T-helper 1 cell treated with Interleukin-12 subunit alpha and Interleukin-12 subunit beta and Interleukin-4 antibody, amounts not matched to agents 30 μg/mL and 1 μg/mL, for 36 hours (primary cell): ENCODE measurements around the gene PLCH2.

ENCODE experiments used
- H3K27ac Mint-ChIP-seq: one replicate; pipeline ENCODE4 v1.8.0; 2021; ENCODE audit warnings: mild to moderate bottlenecking, mixed read lengths
- H3K27me3 Mint-ChIP-seq: one replicate; pipeline ENCODE4 v1.8.0; 2021; ENCODE audit warnings: low read depth, mixed read lengths
- H3K36me3 Mint-ChIP-seq: one replicate; pipeline ENCODE4 v1.8.0; 2021; ENCODE audit warnings: low read depth, mixed read lengths
- H3K4me1 Mint-ChIP-seq: one replicate; pipeline ENCODE4 v1.8.0; 2021; ENCODE audit warnings: low read depth, mixed read lengths
- H3K4me3 Mint-ChIP-seq: one replicate; pipeline ENCODE4 v1.8.0; 2021; ENCODE audit warnings: mild to moderate bottlenecking, moderate library complexity, mixed read lengths
- H3K9me3 Mint-ChIP-seq: one replicate; pipeline ENCODE4 v1.8.0; 2021; ENCODE audit warnings: mixed read lengths

The PLCH2 gene

DNA sequence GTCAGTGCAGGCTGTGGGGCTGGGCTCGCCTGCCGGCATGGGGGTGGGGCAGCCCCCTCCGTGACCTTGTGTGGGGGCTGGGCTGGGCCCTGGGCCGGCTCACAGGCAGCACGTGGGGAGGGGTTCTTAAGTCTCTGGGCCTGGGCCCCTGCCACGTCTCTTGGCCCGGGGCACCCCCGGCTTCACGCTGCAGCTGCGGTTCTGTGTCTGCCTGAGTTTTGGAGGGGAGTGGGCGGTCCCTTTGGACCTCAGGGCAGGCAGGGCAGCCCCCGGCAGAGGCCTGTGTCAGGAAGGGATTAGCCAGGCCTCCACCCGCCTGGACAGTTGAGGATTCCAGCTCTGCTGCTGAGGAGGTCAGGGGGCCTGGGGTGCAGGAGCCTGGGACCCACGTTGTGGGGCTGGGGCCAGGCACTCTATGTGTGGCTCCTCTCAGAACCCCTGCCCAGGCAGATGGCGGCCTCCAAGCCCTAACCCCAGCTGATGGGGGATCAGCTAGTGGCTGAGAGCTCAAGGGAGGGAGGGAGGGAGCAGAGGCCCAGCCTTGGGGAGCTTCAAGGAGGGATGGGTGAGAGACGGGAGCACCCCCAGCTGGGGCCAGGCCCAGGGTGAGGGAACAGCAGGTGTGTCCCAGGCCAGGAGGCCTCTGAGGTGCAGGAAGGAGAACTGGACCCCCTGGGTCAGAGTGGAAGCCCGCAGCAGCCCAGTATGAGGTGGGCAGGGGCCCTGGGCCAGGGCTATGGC is 1.8 kb upstream of the PLCH2 start:
- Mint-ChIP-seq H3K4me3 (no peak overlapping the region), H3K4me1 (no peaks in the 10 kb centered on the region), H3K9me3 (no peaks in the 10 kb centered on the region), H3K27ac (no peak overlapping the region), H3K27me3 (no peaks in the 10 kb centered on the region), H3K36me3 (no peaks in the 10 kb centered on the region)

DNA sequence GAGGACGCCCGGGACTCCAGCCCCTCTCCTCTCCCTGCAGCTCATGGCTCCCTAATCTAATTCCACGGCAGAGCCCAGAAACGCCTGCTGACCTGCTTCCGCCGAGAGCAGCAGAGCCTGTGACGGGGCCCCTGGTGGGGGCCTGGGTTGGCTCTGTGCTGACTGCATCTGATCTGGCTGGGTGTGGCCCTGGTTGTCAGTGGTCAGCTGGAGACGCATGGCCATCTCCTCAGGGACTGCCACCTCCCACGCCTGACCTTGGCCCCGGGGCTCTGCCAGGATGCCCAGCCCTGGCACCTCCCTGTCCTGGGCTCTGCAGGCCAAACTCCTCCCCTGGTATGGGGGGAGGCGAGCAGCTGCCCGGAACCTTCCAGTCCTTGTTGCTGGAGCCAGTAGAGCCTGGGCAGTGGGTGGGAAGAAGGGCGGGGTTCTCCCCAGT is 1.1 kb upstream of the PLCH2 start:
- no peaks in the 10 kb centered on the region for H3K27me3 Mint-ChIP-seq
- no peaks in the 10 kb centered on the region for H3K9me3 Mint-ChIP-seq
- H3K4me1 Mint-ChIP-seq, result no peaks in the 10 kb centered on the region
- no peak overlapping the region for H3K27ac Mint-ChIP-seq
- no peak overlapping the region for H3K4me3 Mint-ChIP-seq
- H3K36me3 Mint-ChIP-seq, result no peaks in the 10 kb centered on the region

DNA sequence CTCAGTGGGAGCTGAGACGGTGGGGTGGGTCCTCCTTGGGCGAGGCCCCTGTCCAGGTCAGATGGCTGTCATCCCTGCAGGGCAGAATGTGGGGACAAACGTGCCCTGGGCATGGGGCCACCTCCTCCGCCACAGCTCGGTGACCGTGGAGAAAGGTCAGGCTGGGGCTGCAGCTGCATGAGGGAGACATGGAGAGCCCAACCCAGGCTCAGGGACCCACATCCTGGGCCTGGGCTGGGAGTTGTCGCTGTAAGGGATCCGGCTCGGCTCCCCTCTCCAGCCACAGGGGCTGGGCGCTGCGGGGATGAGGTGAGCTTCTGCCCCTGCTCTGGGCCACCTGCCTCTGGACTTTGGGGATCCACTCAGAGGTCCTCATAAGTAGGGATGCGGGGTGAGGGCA is 518 bp upstream of the PLCH2 start:
- no peaks in the 10 kb centered on the region for H3K9me3 Mint-ChIP-seq
- H3K4me3 Mint-ChIP-seq, result no peak overlapping the region
- no peak overlapping the region for H3K27ac Mint-ChIP-seq
- H3K36me3 Mint-ChIP-seq, result no peaks in the 10 kb centered on the region
- H3K27me3 Mint-ChIP-seq, result no peaks in the 10 kb centered on the region
- H3K4me1 Mint-ChIP-seq, result no peaks in the 10 kb centered on the region

DNA sequence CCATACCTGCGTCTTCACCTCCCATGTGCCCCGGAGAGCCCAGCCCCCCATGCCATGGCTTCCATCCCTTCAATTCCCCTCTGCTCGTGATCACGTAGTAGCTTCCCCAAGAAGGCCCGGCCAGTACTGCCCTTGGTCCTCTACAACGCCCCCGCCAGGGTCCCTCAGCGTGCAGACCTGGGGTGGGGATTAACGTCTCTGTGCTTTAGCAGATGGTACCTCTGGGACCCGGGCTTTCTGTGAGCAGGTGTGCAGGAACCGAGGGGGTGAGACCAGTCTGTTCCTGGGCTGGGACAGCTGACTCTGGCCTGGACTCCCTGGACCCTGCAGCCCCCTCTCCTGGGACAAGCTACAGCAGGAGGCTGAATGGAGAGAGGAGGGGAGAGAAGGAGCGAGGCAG is 1.2 kb downstream of the PLCH2 start:
- Mint-ChIP-seq H3K27me3 (no peaks in the 10 kb centered on the region), H3K9me3 (no peaks in the 10 kb centered on the region), H3K4me3 (no peak overlapping the region), H3K27ac (no peak overlapping the region), H3K36me3 (no peaks in the 10 kb centered on the region), H3K4me1 (no peaks in the 10 kb centered on the region)

DNA sequence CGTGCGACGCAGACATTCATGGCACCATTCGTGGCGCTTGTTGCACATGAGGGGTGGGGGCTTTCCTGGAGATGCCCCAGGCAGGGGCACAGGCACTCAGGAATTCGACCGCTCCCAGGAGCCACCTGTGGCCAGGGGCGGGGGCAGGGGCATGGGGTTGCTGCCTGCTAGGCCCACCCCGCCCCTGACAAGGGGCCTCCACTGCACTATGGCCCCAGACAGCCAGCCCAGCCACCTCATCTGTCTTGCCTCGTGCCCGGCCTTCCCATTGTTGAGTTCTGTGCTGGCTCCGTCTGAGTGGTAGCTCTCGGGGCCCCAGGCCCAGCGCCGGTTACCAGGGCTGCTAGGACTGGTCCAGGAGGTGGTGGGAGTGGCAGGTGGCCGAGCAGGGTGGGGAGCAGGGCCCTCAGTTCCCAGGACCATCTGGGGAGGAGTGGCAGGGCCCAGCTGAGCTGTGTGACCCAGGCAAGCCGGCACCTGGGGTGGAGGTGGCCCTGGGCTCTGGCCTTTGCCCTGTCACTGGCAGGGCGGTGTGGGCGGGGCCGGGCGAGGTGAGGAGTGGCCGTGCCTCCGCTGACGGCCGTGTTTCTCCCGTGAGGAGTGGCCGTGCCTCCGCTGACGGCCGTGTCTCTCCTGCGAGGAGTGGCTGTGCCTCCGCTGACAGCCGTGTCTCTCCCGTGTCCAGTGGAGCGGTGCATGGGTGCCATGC is 1.9 kb downstream of the PLCH2 start:
- Mint-ChIP-seq H3K4me1 (no peaks in the 10 kb centered on the region), H3K9me3 (no peaks in the 10 kb centered on the region), H3K4me3 (no peak overlapping the region), H3K27ac (no peak overlapping the region), H3K36me3 (no peaks in the 10 kb centered on the region), H3K27me3 (no peaks in the 10 kb centered on the region)

DNA sequence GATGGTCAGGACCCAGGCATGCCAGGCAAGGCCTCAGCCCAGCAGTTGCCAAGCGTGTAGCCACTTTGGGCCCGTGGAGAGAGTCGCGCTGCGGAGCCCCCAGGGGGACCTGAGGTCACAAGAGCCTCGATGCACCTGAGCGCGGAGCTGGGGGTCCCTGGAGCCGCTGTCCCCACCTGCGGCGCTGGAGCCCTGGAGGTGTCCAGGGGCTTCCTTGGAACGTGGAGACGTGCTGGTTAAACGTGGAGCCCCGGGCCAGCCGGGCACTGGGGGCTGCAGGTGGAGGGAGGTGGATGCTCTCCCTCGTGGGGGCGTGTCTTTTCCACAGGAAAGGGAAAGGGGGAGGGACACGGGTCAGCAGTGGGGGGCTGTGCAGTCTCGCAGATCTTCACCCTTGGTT is 3.1 kb downstream of the PLCH2 start:
- Mint-ChIP-seq H3K36me3 (no peaks in the 10 kb centered on the region), H3K27ac (no peak overlapping the region), H3K4me1 (no peaks in the 10 kb centered on the region), H3K9me3 (no peaks in the 10 kb centered on the region), H3K4me3 (no peak overlapping the region), H3K27me3 (no peaks in the 10 kb centered on the region)

DNA sequence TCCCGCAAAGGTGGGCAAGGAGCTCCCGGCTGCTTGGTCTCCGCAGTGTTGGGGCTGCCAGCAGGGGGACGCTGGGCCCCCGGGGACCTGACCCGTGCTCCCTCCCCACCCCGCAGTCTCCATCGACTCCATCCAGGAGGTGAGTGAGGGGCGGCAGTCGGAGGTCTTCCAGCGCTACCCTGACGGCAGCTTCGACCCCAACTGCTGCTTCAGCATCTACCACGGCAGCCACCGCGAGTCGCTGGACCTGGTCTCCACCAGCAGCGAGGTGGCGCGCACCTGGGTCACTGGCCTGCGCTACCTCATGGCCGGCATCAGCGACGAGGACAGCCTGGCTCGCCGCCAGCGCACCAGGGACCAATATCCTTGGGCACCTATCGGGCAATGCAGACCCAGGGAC is 3.5 kb downstream of the PLCH2 start:
- Mint-ChIP-seq H3K27me3 (no peaks in the 10 kb centered on the region), H3K9me3 (no peaks in the 10 kb centered on the region), H3K4me1 (no peaks in the 10 kb centered on the region), H3K4me3 (no peak overlapping the region), H3K36me3 (no peaks in the 10 kb centered on the region), H3K27ac (no peak overlapping the region)

DNA sequence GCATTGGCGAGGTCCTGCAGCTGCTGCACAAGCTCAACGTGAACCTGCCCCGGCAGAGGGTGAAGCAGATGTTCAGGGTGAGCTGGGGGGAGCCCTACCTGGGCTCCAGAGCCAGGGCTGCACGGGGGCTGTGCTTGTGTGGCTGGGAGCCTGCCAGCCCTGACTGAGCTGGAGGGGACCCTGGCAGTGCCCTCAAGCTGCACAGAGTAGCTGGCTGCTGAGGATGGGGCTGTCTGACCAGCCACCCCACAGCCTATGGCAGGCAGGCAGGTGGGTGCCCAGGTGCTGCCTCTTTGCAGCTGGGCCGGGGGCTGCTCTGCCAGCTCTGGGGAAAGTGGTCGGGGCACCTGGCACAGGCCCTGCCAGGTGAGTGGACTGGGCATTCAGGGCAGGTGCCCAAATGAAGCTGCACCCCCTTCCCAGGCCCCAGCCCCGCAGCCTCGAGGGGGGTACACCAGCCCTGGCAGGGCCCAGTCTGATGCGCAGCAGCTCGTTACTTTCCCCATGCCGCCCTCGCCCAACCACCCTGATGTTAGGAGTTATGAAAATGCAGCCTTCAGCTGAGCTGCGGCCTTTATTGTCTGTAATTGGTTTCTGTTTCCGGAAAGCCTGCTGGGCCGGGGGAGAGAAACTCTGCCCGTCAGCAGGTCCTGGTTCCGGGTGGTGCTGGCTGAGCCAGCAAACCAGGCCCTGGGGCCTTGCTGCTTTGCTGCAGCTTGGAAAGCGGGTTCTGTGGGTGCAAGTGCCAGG is 4.3 kb downstream of the PLCH2 start:
- H3K27me3 Mint-ChIP-seq, result no peaks in the 10 kb centered on the region
- H3K36me3 Mint-ChIP-seq, result no peaks in the 10 kb centered on the region
- no peaks in the 10 kb centered on the region for H3K4me1 Mint-ChIP-seq
- no peak overlapping the region for H3K4me3 Mint-ChIP-seq
- no peak overlapping the region for H3K27ac Mint-ChIP-seq
- no peaks in the 10 kb centered on the region for H3K9me3 Mint-ChIP-seq

DNA sequence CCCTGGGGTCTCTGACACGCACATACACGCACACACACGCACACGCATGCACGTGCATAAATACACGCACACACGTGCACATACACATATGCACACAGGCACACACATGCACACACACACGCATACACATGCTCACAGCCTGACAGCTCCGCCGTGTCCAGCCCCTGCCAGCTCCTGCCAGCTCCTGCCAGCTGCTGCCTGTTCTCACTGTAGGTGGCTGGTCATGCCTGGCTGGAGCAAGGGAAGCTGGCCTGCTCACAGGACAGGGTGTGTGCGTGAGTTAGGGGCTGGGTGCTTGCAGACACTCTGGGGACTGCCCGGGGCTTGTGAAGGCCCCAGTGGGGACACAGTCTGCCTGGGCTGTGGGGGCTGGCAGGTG is 4.9 kb downstream of the PLCH2 start:
- no peak overlapping the region for H3K27ac Mint-ChIP-seq
- no peaks in the 10 kb centered on the region for H3K4me1 Mint-ChIP-seq
- H3K27me3 Mint-ChIP-seq, result no peaks in the 10 kb centered on the region
- H3K36me3 Mint-ChIP-seq, result no peaks in the 10 kb centered on the region
- no peak overlapping the region for H3K4me3 Mint-ChIP-seq
- H3K9me3 Mint-ChIP-seq, result no peaks in the 10 kb centered on the region

DNA sequence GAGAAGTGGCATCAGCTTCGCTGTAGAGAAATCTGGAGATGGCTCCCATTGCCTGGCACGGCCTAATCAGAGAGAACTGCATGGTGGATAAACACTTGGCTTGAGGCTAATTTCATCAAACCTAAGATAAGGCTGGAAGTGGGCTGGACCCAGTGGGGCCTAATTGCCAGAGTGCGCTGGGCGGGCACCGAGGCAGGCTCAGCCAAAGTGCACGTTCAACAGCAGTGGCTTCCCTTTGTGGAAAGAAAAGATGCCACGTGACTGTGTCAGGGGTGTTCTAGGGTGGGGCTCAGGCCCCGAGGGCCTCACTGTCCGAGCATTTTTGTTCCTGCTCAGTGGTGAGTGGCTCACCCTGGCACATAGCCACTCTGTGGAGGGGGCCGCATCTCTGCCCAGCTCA is 5.8 kb downstream of the PLCH2 start:
- Mint-ChIP-seq H3K27me3 (no peaks in the 10 kb centered on the region), H3K27ac (no peak overlapping the region), H3K4me1 (no peaks in the 10 kb centered on the region), H3K9me3 (no peaks in the 10 kb centered on the region), H3K36me3 (no peaks in the 10 kb centered on the region), H3K4me3 (no peak overlapping the region)

DNA sequence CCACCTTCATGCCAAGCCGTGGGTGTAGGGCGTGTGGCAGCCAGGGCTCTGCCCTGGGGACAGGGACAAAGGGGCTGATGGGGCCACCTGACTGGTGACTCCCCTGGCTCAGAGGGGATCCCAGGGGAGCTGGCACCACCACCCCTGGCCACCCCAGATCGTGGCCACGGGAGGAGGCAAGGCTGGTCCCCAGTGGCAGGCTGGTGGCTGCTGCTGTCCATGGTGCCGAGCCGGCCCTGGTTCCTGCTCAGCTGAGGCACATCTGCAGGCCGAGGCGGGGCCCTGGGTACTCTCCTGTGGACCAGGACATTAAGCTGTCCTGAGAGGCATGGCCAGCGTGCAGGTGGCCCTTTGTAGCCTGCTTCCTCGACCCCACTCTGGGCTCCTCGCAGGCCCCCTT is 6.5 kb downstream of the PLCH2 start:
- Mint-ChIP-seq H3K4me1 (no peaks in the 10 kb centered on the region), H3K27me3 (no peaks in the 10 kb centered on the region), H3K27ac (no peak overlapping the region), H3K36me3 (peaks cover 3% of the 10 kb centered on the region), H3K4me3 (no peak overlapping the region), H3K9me3 (no peaks in the 10 kb centered on the region)

DNA sequence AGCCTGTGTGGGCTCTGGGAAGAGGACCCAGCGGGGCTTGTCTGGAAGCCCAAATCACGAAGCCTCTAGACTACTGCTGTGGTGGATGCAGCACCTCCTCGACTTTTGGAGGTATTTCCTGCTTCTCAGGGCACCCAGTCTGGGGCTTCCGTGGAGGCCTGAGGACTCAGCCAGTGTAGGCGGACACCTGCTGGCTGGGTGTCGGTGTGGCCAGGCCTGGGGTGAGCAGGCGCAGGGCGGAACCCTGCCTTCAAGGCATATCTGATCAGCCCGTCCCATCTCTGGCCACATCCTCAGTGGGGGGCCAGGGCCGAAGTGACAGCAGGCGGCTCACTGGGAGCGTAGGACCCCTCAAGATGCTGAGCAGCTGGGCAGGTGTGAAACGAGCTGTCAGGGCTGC is 6.9 kb downstream of the PLCH2 start:
- Mint-ChIP-seq H3K27ac (no peak overlapping the region), H3K9me3 (peaks cover 3% of the 10 kb centered on the region), H3K4me3 (no peak overlapping the region), H3K27me3 (no peaks in the 10 kb centered on the region), H3K36me3 (peaks cover 7% of the 10 kb centered on the region), H3K4me1 (no peaks in the 10 kb centered on the region)

DNA sequence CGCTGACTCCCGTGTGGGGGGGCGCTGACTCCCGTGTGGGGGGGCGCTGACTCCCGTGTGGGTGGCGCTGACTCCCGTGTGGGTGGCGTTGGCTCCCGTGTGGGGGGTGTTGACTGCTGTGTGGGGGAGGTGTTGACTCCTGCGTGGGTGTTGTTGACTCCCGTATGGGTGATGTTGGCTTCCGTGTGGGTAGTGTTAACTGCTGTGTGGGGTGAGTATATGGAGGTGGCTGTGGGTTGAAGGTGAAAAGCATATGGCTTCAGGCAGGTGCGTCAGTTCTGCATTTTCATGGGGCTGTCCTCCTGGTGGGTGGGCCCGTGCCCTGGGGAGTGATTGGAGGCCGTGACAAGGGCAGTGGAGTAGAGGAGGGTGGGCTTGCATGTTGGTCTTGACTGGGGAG is 7.9 kb downstream of the PLCH2 start:
- H3K27me3 Mint-ChIP-seq, result no peaks in the 10 kb centered on the region
- H3K4me1 Mint-ChIP-seq, result no peaks in the 10 kb centered on the region
- peaks cover 10% of the 10 kb centered on the region for H3K9me3 Mint-ChIP-seq
- H3K36me3 Mint-ChIP-seq, result peaks cover 10% of the 10 kb centered on the region
- no peak overlapping the region for H3K27ac Mint-ChIP-seq
- H3K4me3 Mint-ChIP-seq, result no peak overlapping the region

DNA sequence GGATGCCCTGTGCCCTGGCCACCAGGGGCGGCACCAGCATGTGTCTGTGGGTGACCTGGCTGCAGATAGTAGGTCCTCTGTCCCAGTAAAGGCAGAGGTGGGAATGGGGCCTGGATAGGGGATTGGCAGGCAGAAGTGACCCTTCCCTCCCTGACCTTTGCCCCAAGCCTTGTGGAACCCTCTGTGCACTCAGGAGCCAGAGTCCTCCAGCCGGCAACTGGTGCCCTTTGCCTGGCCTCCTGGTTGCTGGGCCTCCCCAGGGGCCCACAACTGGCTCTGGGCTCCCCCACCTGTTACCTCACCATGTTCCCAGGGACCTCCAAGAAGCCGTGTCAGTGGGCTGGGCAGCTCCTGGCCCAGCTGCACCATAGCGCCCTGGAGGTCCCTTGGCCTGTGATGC is 10.0 kb downstream of the PLCH2 start:
- H3K4me3 Mint-ChIP-seq, result no peak overlapping the region
- no peaks in the 10 kb centered on the region for H3K4me1 Mint-ChIP-seq
- H3K36me3 Mint-ChIP-seq, result peaks cover 11% of the 10 kb centered on the region
- H3K27ac Mint-ChIP-seq, result no peak overlapping the region
- peaks cover 12% of the 10 kb centered on the region for H3K9me3 Mint-ChIP-seq
- no peaks in the 10 kb centered on the region for H3K27me3 Mint-ChIP-seq

DNA sequence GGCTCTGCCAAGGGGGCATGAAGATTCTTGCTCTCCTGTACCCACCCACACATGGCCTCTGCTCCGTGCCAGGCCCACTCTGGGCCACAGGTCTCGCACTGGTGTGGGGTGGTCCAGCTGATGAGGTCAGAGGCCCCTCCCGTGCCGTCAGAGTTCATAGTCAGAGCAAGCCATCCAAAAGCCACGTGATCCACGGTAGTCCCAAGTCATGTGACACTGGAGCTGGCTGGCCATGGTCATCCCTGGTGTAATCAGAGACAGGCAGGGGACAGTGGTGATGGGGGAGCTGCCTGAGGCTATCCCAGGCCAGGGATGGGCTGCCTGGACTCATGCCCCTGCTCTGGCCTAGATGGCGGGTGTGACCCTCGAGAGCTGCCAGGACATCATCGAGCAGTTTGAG is 10.5 kb downstream of the PLCH2 start:
- Mint-ChIP-seq H3K4me3 (no peak overlapping the region), H3K27me3 (no peaks in the 10 kb centered on the region), H3K9me3 (peaks cover 12% of the 10 kb centered on the region), H3K4me1 (no peaks in the 10 kb centered on the region), H3K27ac (no peak overlapping the region), H3K36me3 (peaks cover 13% of the 10 kb centered on the region)
